ENCODE results near the gene OTUD3. TPM values are rescaled to one million over a fixed set of nuclear protein-coding genes. Genes with fewer than 3 reads are reported as not detected.

Gene OTUD3
- total RNA-seq, 1 donor from 2014 or later, result 22.3 TPM

DNA sequence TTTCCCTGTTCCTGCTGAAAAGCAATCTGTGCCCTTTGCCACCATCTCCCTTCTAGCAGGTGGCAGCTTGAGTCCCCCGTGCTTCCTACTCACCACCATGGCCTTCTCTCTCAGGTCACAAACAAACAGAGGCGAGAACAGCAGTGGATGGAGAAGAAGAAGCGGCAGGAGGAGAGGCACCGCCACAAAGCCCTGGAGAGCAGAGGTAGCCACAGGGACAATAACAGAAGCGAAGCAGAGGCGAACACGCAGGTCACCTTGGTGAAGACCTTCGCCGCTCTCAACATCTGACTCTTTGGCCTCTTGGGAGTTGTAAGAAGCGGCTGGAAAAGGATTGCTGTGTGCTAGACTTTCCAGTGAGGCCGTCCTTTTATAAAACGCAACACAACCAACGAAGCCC, 25.3 kb downstream of the OTUD3 start:
- DNase-seq (ENCODE audit: low spot score in 2 of 2, unreplicated experiment in 2 of 2), result no peak
- no peak overlapping the region for H3K27ac Mint-ChIP-seq
- TF ChIP-seq, protein P1, sequence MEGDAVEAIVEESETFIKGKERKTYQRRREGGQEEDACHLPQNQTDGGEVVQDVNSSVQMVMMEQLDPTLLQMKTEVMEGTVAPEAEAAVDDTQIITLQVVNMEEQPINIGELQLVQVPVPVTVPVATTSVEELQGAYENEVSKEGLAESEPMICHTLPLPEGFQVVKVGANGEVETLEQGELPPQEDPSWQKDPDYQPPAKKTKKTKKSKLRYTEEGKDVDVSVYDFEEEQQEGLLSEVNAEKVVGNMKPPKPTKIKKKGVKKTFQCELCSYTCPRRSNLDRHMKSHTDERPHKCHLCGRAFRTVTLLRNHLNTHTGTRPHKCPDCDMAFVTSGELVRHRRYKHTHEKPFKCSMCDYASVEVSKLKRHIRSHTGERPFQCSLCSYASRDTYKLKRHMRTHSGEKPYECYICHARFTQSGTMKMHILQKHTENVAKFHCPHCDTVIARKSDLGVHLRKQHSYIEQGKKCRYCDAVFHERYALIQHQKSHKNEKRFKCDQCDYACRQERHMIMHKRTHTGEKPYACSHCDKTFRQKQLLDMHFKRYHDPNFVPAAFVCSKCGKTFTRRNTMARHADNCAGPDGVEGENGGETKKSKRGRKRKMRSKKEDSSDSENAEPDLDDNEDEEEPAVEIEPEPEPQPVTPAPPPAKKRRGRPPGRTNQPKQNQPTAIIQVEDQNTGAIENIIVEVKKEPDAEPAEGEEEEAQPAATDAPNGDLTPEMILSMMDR (IDR thresholded peaks at IDR 0.05; ENCODE audit: unreplicated experiment), result no peak
- peaks cover 43% of the 10 kb centered on the region for H3K36me3 Mint-ChIP-seq
- no peaks in the 10 kb centered on the region for H3K9me3 Mint-ChIP-seq
- H3K4me1 Mint-ChIP-seq, result no peaks in the 10 kb centered on the region
- no peak overlapping the region for H3K4me3 Mint-ChIP-seq
- no peaks in the 10 kb centered on the region for H3K27me3 Mint-ChIP-seq (ENCODE audit: low read depth)

DNA sequence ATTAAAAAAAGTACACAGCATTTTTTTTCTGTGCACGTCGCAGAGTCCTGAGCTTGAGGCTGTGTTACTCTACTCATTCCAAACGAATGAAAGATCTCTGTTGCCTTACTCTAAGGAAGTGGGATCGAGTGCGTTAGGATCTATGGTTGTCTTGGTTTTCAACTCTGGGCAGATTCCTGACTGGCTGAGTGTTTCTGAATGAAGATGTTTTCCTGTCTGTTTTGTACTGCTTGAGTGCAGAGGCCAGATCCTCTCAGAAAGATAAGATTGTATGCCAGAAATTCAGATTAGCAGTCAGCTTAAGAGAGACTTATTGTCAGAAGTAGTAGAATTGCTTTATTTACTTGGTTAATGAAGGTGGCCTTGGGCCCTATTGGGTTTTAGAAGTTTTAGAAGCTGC, 27.2 kb downstream of the OTUD3 start:
- Mint-ChIP-seq H3K36me3 (peaks cover 47% of the 10 kb centered on the region), H3K4me1 (no peaks in the 10 kb centered on the region), H3K4me3 (no peak overlapping the region), H3K9me3 (no peaks in the 10 kb centered on the region), H3K27ac (no peak overlapping the region), H3K27me3 (ENCODE audit: low read depth) (no peaks in the 10 kb centered on the region)
- no peak for DNase-seq (ENCODE audit: low spot score in 2 of 2, unreplicated experiment in 2 of 2)
- TF ChIP-seq, protein P1 (IDR thresholded peaks at IDR 0.05; ENCODE audit: unreplicated experiment), result no peak

DNA sequence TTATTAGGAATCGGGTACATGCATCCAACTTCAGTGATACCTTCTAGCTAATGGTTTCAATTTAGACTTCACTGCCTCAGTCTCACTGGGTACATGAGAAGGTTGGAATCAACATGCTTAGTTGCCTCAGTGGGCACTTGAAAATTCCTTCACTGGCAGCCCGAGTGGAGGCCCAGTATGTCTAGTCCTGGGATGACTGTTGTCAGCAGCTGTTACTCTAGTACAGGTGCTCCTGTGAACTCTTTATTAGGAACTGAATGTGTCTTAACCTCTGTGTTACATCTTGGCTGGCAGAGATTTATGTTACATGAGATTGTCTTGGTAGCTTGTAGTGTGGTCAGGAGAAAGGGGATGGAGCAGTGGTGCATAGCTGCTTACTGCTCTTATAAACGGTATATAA, 27.8 kb downstream of the OTUD3 start:
- TF ChIP-seq, protein P1 (IDR thresholded peaks at IDR 0.05; ENCODE audit: unreplicated experiment), result no peak
- Mint-ChIP-seq H3K27me3 (ENCODE audit: low read depth) (no peaks in the 10 kb centered on the region), H3K4me3 (no peak overlapping the region), H3K36me3 (peaks cover 44% of the 10 kb centered on the region), H3K4me1 (no peaks in the 10 kb centered on the region), H3K9me3 (no peaks in the 10 kb centered on the region), H3K27ac (no peak overlapping the region)
- DNase-seq (ENCODE audit: low spot score in 2 of 2, unreplicated experiment in 2 of 2), result no peak

DNA sequence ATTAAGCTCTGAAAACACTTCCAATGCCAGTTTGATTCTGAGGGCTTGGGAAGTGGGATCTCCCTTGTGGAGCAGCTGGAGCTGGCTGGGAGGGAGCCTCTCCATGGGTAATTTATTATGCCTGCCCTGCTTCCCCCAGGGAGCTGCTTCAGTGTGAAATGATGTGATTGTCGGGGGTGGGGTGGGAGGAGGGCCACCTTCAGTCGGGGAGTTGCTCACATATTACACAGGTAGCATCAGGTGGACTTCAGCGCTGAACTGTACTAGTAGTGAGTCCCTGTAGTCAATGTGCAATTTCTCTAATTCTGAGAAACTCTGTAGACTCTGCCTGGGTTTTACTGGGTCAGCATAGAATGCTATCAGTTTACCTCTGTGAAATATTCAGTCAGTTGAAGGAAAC, 28.5 kb downstream of the OTUD3 start:
- TF ChIP-seq, protein P1 (IDR thresholded peaks at IDR 0.05; ENCODE audit: unreplicated experiment), result no peak
- Mint-ChIP-seq H3K27me3 (ENCODE audit: low read depth) (no peaks in the 10 kb centered on the region), H3K36me3 (peaks cover 41% of the 10 kb centered on the region), H3K27ac (no peak overlapping the region), H3K4me1 (no peaks in the 10 kb centered on the region), H3K9me3 (no peaks in the 10 kb centered on the region), H3K4me3 (no peak overlapping the region)
- no peak for DNase-seq (ENCODE audit: low spot score in 2 of 2, unreplicated experiment in 2 of 2)

DNA sequence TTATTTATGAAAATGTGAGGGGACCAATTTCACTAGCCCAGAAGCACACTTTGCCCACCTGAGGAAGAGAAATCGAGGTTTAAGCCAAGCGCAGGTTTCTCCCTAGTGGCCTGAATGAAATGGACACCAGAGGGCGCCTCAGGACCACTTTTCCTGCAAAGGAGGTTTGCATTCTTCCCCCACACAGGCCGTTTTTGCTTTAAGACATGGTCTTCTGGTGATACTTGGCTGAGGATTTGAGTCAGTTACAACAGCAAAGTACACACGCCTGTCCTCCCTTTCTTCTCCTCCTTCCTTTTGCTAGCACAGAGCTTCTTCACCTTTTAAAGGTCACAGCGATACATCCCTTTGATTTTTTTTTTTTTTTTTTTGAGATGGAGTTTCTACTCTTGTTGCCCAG, 35.9 kb downstream of the OTUD3 start:
- H3K9me3 Mint-ChIP-seq, result no peaks in the 10 kb centered on the region
- DNase-seq (ENCODE audit: low spot score in 2 of 2, unreplicated experiment in 2 of 2), result peak; percentile 75 to 90
- H3K27me3 Mint-ChIP-seq (ENCODE audit: low read depth), result no peaks in the 10 kb centered on the region
- H3K4me1 Mint-ChIP-seq, result peaks cover 9% of the 10 kb centered on the region
- no peak overlapping the region for H3K4me3 Mint-ChIP-seq
- TF ChIP-seq, protein P1 (IDR thresholded peaks at IDR 0.05; ENCODE audit: unreplicated experiment), result peak; percentile 84
- H3K27ac Mint-ChIP-seq, result peak overlapping the region; percentile 75
- peaks cover 9% of the 10 kb centered on the region for H3K36me3 Mint-ChIP-seq

DNA sequence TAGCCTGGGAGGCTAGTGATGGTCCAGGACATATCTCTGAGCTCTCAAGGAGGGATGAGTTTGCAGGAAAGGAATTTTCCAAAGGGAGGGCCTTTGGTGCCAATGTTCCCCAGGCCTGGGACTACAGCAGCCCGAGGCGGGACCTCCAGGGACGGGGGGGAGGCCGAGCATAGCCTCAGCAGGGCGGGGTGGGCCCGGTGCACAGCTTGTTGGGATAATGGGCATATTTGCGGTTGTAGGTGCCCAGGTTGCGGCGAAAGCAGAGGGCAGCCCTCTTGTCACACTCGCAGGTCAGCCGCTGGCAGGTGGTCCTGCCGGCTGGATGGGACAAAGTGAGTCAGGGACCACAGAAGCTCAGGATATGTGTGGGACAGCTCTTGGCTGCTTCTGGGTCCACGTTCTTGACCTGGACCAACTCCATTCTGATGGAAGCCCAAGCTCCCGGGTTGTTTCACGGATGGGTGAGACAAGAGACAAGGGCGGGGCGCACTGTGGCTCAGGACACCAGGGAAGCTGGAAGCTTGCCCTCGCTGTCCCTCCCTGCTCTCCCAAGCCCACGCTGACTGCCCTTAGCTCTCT, 38.0 kb downstream of the OTUD3 start:
- Mint-ChIP-seq H3K36me3 (no peaks in the 10 kb centered on the region), H3K4me1 (peaks cover 13% of the 10 kb centered on the region), H3K4me3 (no peak overlapping the region), H3K9me3 (no peaks in the 10 kb centered on the region), H3K27ac (no peak overlapping the region), H3K27me3 (ENCODE audit: low read depth) (no peaks in the 10 kb centered on the region)
- TF ChIP-seq, protein P1 (IDR thresholded peaks at IDR 0.05; ENCODE audit: unreplicated experiment), result no peak
- DNase-seq (ENCODE audit: low spot score in 2 of 2, unreplicated experiment in 2 of 2), result no peak
